Measurements from ENCODE around the gene PPAT. TPM values are rescaled to one million over a fixed set of nuclear protein-coding genes. Genes with fewer than 3 reads are reported as not detected.
"Not testable (repeated sequence)": the region's sequence is repeated elsewhere in the genome, so short reads cannot be mapped to it uniquely, and the experiment has no call there.

Gene PPAT
- total RNA-seq, 4 donors from 2014 or later, result 2.8 to 22.1 (median 5.5) TPM

GRCh38 chr4:56370377-56370776, 65.0 kb downstream of the PPAT start:
- TF ChIP-seq, protein P1, sequence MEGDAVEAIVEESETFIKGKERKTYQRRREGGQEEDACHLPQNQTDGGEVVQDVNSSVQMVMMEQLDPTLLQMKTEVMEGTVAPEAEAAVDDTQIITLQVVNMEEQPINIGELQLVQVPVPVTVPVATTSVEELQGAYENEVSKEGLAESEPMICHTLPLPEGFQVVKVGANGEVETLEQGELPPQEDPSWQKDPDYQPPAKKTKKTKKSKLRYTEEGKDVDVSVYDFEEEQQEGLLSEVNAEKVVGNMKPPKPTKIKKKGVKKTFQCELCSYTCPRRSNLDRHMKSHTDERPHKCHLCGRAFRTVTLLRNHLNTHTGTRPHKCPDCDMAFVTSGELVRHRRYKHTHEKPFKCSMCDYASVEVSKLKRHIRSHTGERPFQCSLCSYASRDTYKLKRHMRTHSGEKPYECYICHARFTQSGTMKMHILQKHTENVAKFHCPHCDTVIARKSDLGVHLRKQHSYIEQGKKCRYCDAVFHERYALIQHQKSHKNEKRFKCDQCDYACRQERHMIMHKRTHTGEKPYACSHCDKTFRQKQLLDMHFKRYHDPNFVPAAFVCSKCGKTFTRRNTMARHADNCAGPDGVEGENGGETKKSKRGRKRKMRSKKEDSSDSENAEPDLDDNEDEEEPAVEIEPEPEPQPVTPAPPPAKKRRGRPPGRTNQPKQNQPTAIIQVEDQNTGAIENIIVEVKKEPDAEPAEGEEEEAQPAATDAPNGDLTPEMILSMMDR (IDR thresholded peaks at IDR 0.05), result no peak
- DNase-seq (ENCODE audit: low spot score), result no peak
- no peak for ATAC-seq (ENCODE audit: low FRiP score)

DNA sequence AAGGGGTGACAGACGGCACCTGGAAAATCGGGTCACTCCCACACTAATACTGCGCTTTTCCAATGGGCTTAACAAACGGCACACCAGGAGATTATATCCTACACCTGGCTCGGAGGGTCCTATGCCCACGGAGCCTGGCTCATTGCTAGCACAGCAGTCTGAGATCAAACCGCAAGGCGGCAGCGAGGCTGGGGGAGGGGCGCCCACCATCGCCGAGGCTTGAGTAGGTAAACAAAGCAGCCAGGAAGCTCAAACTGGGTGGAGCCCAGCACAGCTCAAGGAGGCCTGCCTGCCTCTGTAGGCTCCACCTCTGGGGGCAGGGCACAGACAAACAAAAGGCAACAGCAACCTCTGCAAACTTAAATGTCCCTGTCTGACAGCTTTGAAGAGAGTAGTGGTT, 72.4 kb downstream of the PPAT start:
- ATAC-seq (ENCODE audit: low FRiP score); DNase-seq (ENCODE audit: low spot score): not testable (repeated sequence)

GRCh38 chr4:56360071-56360470, 75.3 kb downstream of the PPAT start:
- no peak for ATAC-seq (ENCODE audit: low FRiP score)
- DNase-seq (ENCODE audit: low spot score), result no peak
- TF ChIP-seq, protein P1 (IDR thresholded peaks at IDR 0.05), result no peak

DNA sequence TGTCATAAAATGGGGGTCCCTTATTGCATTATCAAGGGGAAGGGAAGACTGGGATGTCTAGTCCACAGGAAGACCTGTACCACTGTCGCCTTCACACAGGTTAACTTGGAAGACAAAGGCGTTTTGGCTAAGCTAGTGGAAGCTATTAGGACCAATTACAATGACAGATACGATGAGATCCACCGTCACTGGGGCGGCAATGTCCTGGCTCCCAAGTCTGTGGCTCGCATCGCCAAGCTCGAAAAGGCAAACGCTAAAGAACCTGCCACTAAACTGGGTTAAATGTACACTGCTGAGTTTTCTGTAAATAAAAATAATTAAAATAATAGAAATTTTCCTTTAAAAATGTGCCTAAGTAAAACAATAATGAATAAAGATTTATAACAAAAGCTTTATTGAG, 78.8 kb downstream of the PPAT start:
- no peak for ATAC-seq (ENCODE audit: low FRiP score)

GRCh38 chr4:56348576-56348975, 86.8 kb downstream of the PPAT start:
- ATAC-seq (ENCODE audit: low FRiP score) (no peak), DNase-seq (ENCODE audit: low spot score) (no peak)
- TF ChIP-seq, protein P1 (IDR thresholded peaks at IDR 0.05), result no peak

More for the DNA sequence above, 78.8 kb downstream of the PPAT start:
- TF ChIP-seq, protein P1 (IDR thresholded peaks at IDR 0.05), result no peak
- DNase-seq (ENCODE audit: low spot score), result no peak

DNA sequence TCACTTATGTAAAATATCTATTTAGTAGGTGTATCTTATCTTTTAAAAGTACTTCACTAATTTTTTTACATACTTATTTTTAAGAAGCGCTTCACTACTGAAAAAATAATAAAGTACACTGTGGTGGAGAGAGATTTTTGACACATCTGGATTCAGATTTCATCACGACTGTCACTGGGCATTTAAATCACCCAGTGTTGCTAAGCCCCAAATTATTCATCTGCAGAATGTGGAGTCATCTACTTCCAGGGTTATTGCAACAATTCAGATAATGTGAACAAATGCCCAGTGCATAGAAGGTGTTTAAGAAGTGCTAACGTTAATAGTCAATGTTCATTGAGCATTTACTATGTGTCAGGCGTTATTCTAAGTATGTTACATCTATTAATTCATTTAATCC, 90.0 kb downstream of the PPAT start:
- DNase-seq (ENCODE audit: low spot score) (no peak), ATAC-seq (ENCODE audit: low FRiP score) (no peak)
- TF ChIP-seq, protein P1 (IDR thresholded peaks at IDR 0.05), result no peak

Other genes starting within 250 kb of the PPAT start
- 10 to 100 TPM in 1 of 4 donors, 1 to 10 TPM in 3; 6.7 to 12.5 (median 7.8) TPM for gene AASDH, start 48.1 kb downstream of the PPAT start, total RNA-seq
- gene PAICS, start 645 bp upstream of the PPAT start, total RNA-seq, result 10 to 100 TPM; 23.2 to 59.1 (median 29.0) TPM
- 10 to 100 TPM; 54.2 to 91.6 (median 63.6) TPM for gene SRP72, start 32.0 kb upstream of the PPAT start, total RNA-seq
- under 1 TPM in 2 of 4 donors, not detected in 2; 0.12 to 0.19 TPM for gene ARL9, start 70.2 kb upstream of the PPAT start, total RNA-seq
- gene HOPX, start 245.7 kb upstream of the PPAT start, total RNA-seq, result 1 to 10 TPM; 2.4 to 6.8 (median 4.1) TPM

Measured in omental fat pad (tissue), 4 donors.